GM12878 (cell line): ENCODE data around the gene THOC6. TPM values are rescaled to one million over a fixed set of nuclear protein-coding genes. Genes with fewer than 3 reads are reported as not detected.

Source experiments
- ATAC-seq: fragments of 200-7000 bp; cut with Tn5 transposase; 3 replicates; pipeline ENCODE4 v1.9.1; 2020; ENCODE audit warnings: mild to moderate bottlenecking, moderate library complexity
- BruUV-seq: library from RNA; stranded (reverse); fragments of 400-500 nt; replicated peaks from 2 replicates; lab custom pipeline; 2021; lab: Mats Ljungman, UMichigan
- CTCF ChIA-PET: fragments of 300-600 bp; sonication (Branson Sonifier 250); formaldehyde crosslinking; extraction: SDS; loops from one replicate; lab custom pipeline; 2021; ENCODE audit warnings: inconsistent platforms; lab: Yijun Ruan, JAX
- POLR2A ChIA-PET: fragments of 350-600 bp; formaldehyde crosslinking; extraction: SDS; loops from one replicate; lab custom pipeline; 2021; ENCODE audit warnings: inconsistent platforms; lab: Charles Lee
- RAD21 ChIA-PET: fragments of 300-600 bp; sonication (Branson Sonifier 250); formaldehyde crosslinking; loops from one replicate; lab custom pipeline; 2023; ENCODE audit warnings: antibody characterized with exemption; ENCODE audit not compliant: unreplicated experiment; lab: Charles Lee
- SMC1A ChIA-PET: fragments of 300-600 bp; sonication (Branson Sonifier 250); formaldehyde crosslinking; loops from one replicate; lab custom pipeline; 2023; ENCODE audit not compliant: unreplicated experiment, uncharacterized antibody; lab: Charles Lee
- DNase-seq: peaks from one replicate; pipeline ENCODE4 v3.0.0-alpha.2; 2011; ENCODE audit warnings: low read depth, low spot score
- FAIRE-seq: peaks from 3 replicates; lab custom pipeline; 2011; peaks lifted over from hg19 to GRCh38; lab: Jason Lieb, UNC
- H2AFZ ChIP-seq: 2 replicates; pipeline ENCODE4 v1.6.0; 2011; ENCODE audit warnings: low read depth, low read length, control low read depth; ENCODE audit not compliant: control insufficient read depth
- H3K27ac ChIP-seq: 2 replicates; pipeline ENCODE4 v1.5.1; 2011; ENCODE audit warnings: control low read depth; ENCODE audit not compliant: control insufficient read depth, insufficient read depth
- H3K27me3 ChIP-seq, 2 experiments: replicated peaks in 1 of 2; 2 replicates each; pipeline versions ENCODE4 v1.6.0 to v1.6.1; 2011; ENCODE audit warnings: low read length in 1 of 2; ENCODE audit not compliant: control insufficient read depth in 2 of 2, insufficient read depth in 2 of 2
- H3K36me3 ChIP-seq, 2 experiments: 2 replicates each; pipeline ENCODE4 v1.5.1; 2011; ENCODE audit warnings: low read length in 1 of 2; ENCODE audit not compliant: control insufficient read depth in 2 of 2, insufficient read depth in 2 of 2
- H3K4me1 ChIP-seq: 2 replicates; pipeline ENCODE4 v1.6.1; 2011; ENCODE audit warnings: mild to moderate bottlenecking, low read length, moderate library complexity, mixed read lengths; ENCODE audit not compliant: control insufficient read depth, insufficient read depth
- H3K4me2 ChIP-seq: 2 replicates; pipeline ENCODE4 v1.6.0; 2011; ENCODE audit warnings: control low read depth; ENCODE audit not compliant: control insufficient read depth, insufficient read depth
- H3K4me3 ChIP-seq: fragments of 200-600 bp; sonication (generic); 2 replicates; pipeline ENCODE4 v1.5.1; 2016
- H3K79me2 ChIP-seq: 2 replicates; pipeline ENCODE4 v1.6.0; 2011; ENCODE audit warnings: low read length; ENCODE audit not compliant: control insufficient read depth, insufficient read depth
- H3K9ac ChIP-seq: 2 replicates; pipeline ENCODE4 v1.8.0; 2011; ENCODE audit warnings: low read length, control low read depth, mixed read lengths; ENCODE audit not compliant: control insufficient read depth, insufficient read depth
- H3K9me3 ChIP-seq: replicated peaks from 3 replicates; pipeline ENCODE4 v1.5.1; 2011; ENCODE audit warnings: mild to moderate bottlenecking, low read length; ENCODE audit not compliant: control insufficient read depth, insufficient read depth
- H4K20me1 ChIP-seq: 2 replicates; pipeline ENCODE4 v1.6.0; 2011; ENCODE audit not compliant: control insufficient read depth, insufficient read depth
- ATF7 ChIP-seq: fragments of 450-650 bp; IDR thresholded peaks from 2 replicates; pipeline ENCODE4 v1.6.1; 2016; ENCODE audit warnings: low read depth, mild to moderate bottlenecking
- BRCA1 ChIP-seq: IDR thresholded peaks from 2 replicates; pipeline ENCODE4 v1.6.1; 2011; ENCODE audit warnings: low read depth, low read length, improper control_type of control experiment
- DPF2 ChIP-seq: fragments of 450-650 bp; IDR thresholded peaks from 2 replicates; pipeline ENCODE4 v1.6.1; 2017; ENCODE audit warnings: mild to moderate bottlenecking
- E2F4 ChIP-seq: IDR thresholded peaks from 2 replicates; pipeline ENCODE4 v1.6.1; 2012; ENCODE audit warnings: low read depth, low read length, improper control_type of control experiment
- IKZF1 ChIP-seq: fragments of 450-650 bp; conservative IDR thresholded peaks from 2 replicates; pipeline ENCODE4 v1.6.1; 2017; ENCODE audit warnings: antibody characterized with exemption, mild to moderate bottlenecking
- JUND ChIP-seq: IDR thresholded peaks from 2 replicates; pipeline ENCODE4 v1.6.1; 2012; ENCODE audit warnings: low read depth, mild to moderate bottlenecking, low read length, improper control_type of control experiment, moderate library complexity
- LARP7 ChIP-seq: fragments of 450-650 bp; IDR thresholded peaks from 2 replicates; pipeline ENCODE4 v1.6.1; 2017; ENCODE audit warnings: mild to moderate bottlenecking
- MEF2A ChIP-seq: IDR thresholded peaks from 2 replicates; pipeline ENCODE4 v1.6.1; 2011; ENCODE audit warnings: low read depth, mild to moderate bottlenecking, low read length, moderate library complexity; ENCODE audit not compliant: insufficient read depth
- MYB ChIP-seq: fragments of 150-350 bp; IDR thresholded peaks from 2 replicates; pipeline ENCODE4 v1.6.1; 2014; ENCODE audit warnings: mild to moderate bottlenecking, low read depth, low read length, borderline replicate concordance
- NFYB ChIP-seq: IDR thresholded peaks from 2 replicates; pipeline ENCODE4 v1.6.1; 2011; ENCODE audit warnings: low read depth, mild to moderate bottlenecking, low read length, improper control_type of control experiment, moderate library complexity; ENCODE audit not compliant: insufficient read depth
- NRF1 ChIP-seq: conservative IDR thresholded peaks from 2 replicates; pipeline ENCODE4 v1.6.1; 2011; ENCODE audit warnings: mild to moderate bottlenecking, low read depth, low read length, improper control_type of control experiment
- RAD21 ChIP-seq: IDR thresholded peaks from 2 replicates; pipeline ENCODE4 v1.6.1; 2011; ENCODE audit warnings: mild to moderate bottlenecking, low read depth, low read length, moderate library complexity; ENCODE audit not compliant: insufficient read depth
- RFX5 ChIP-seq: IDR thresholded peaks from 2 replicates; pipeline ENCODE4 v1.6.1; 2011; ENCODE audit warnings: low read depth, low read length, improper control_type of control experiment
- SKIL ChIP-seq: fragments of 450-650 bp; IDR thresholded peaks from 2 replicates; pipeline ENCODE4 v1.6.1; 2017; ENCODE audit warnings: mild to moderate bottlenecking, low read depth, inconsistent platforms; ENCODE audit not compliant: poor library complexity, severe bottlenecking
- STAT1 ChIP-seq: fragments of 450-650 bp; conservative IDR thresholded peaks from 2 replicates; pipeline ENCODE4 v1.6.1; 2014; ENCODE audit warnings: antibody characterized with exemption, mild to moderate bottlenecking
- STAT3 ChIP-seq: IDR thresholded peaks from 2 replicates; pipeline ENCODE4 v1.6.1; 2011; ENCODE audit warnings: low read depth, low read length, improper control_type of control experiment
- SUZ12 ChIP-seq: fragments of 200-600 bp; sonication (generic); IDR thresholded peaks from one replicate; pipeline ENCODE4 v1.6.1; 2018; ENCODE audit warnings: antibody characterized with exemption, mild to moderate bottlenecking; ENCODE audit not compliant: unreplicated experiment
- YY1 ChIP-seq: IDR thresholded peaks from 2 replicates; pipeline ENCODE4 v1.6.1; 2011; ENCODE audit warnings: low read depth, mild to moderate bottlenecking, low read length
- ZSCAN29 ChIP-seq: fragments of 450-650 bp; IDR thresholded peaks from 2 replicates; pipeline ENCODE4 v1.6.1; 2017; ENCODE audit warnings: mild to moderate bottlenecking, moderate library complexity
- ZZZ3 ChIP-seq: IDR thresholded peaks from 2 replicates; pipeline ENCODE4 v1.6.1; 2011; ENCODE audit warnings: low read depth; ENCODE audit not compliant: control insufficient read depth, insufficient read length
- WGBS: methylation state at CpG from one replicate; pipeline ENCODE4 v1.1.6; 2016; ENCODE audit warnings: low lambda C conversion rate; ENCODE audit not compliant: insufficient replicate concordance, insufficient coverage; ENCODE audit errors: missing lambda C conversion rate; 5-methylcytosine and 5-hydroxymethylcytosine counted together
- in situ Hi-C: fragments of 300-500 bp; cut with MboI; formaldehyde crosslinking; loops from 9 replicates; pipeline ENCODE4 v1.14.3; 2018; ENCODE audit warnings: mixed read lengths
- intact Hi-C: fragments of 100-400 bp; cut with micrococcal nuclease; formaldehyde crosslinking; loops from one replicate; pipeline ENCODE4 v1.14.2; 2022; ENCODE audit not compliant: unreplicated experiment
- polyA plus RNA-seq, 11 experiments: library from polyadenylated mRNA; depleted of rRNA in 4 of 11; unstranded in 6 of 11; stranded (reverse) in 5 of 11; fragments of >200 nt; fragmentation: Nextera tagmentation in 4 of 11; fragmentation: Illumina TruSeq in 1 of 11; extraction: Ambion mirVana in 4 of 11; extraction: Trizol in 1 of 11; gene quantifications; 1 replicate in 1 of 11; 2 replicates in 10 of 11; pipeline versions ENCODE4 v1.2.1 to v1.2.3, GENCODE V29; 2011 to 2016; ENCODE audit warnings: inconsistent platforms in 2 of 11, missing spikeins in 2 of 11, low read depth in 1 of 11
- total RNA-seq, 4 experiments: library from RNA; depleted of rRNA in 3 of 4; stranded (reverse); fragments of >200 nt in 3 of 4; fragmentation: Illumina TruSeq in 1 of 4; extraction: Trizol in 1 of 4; gene quantifications; 2 replicates each; pipeline versions ENCODE4 v1.2.1 to v1.2.3, GENCODE V29; 2013 to 2021

THOC6 gene
- total and polyA plus RNA-seq, 10 of the 15 experiments (the other 5 are each of a cell fraction or from before 2014, with no cell fraction given): 1.0 to 54.4 (median 27.9) TPM

GRCh38 chr16:2980227-2981176 lies 43.3 kb upstream of the THOC6 start, which contains the start of gene PKMYT1:
Gene PKMYT1 (minus strand): TSS chr16:2980446. CDS start chr16:2979657, 789 bp downstream.
- peak within 1 kb of the TSS; percentile 74 for H3K4me3 ChIP-seq
- ChIA-PET SMC1A (interaction anchor here (0.9 kb wide), 1 partner anchor 54 kb away, joined by 4 read pairs; no protein-coding TSS in a partner anchor), POLR2A (interaction anchor here (0.6 to 2.9 kb wide), 7 partner anchors 8 to 150 kb away, joined by 3 to 18 read pairs (median 4); partner anchors contain the start of genes FLYWCH1, PAQR4 and ZG16B), RAD21 (interaction anchor here (0.9 to 2.4 kb wide), 4 partner anchors 11 to 53 kb away, joined by 3 to 6 read pairs (median 4); partner anchors contain the start of genes KREMEN2 and PAQR4), CTCF (interaction anchor here (0.5 to 1.9 kb wide), 11 partner anchors 9 to 130 kb away, joined by 3 to 7 read pairs (median 5); partner anchors contain the start of gene KREMEN2)
- no peaks in the 10 kb centered on the region for H3K9me3 ChIP-seq
- FAIRE-seq (peak; percentile 64), DNase-seq (peak; percentile 61), ATAC-seq (peak; percentile 89)
- intact Hi-C loops (loop anchor here (5.0 kb wide), 2 partner anchors 53 to 73 kb away; no protein-coding TSS in a partner anchor), in situ Hi-C loops (no loop called here)
- no peaks in the 10 kb centered on the region for H4K20me1 ChIP-seq
- H3K9ac ChIP-seq: peak within 1 kb of the TSS; percentile 93
- H3K27me3 ChIP-seq: no peaks in the 10 kb centered on the region
- 4% methylated on average over 67 of the region's 91 CpGs for WGBS
- peaks cover 0 to 3% of the 10 kb centered on the region in 2 experiments; a peak in 2 of 4 replicates for H3K36me3 ChIP-seq
- peak within 1 kb of the TSS; percentile 88 for H3K4me2 ChIP-seq
- H3K4me1 ChIP-seq: peaks cover 7% of the 10 kb centered on the region
- peaks cover 11% of the 10 kb centered on the region for H3K79me2 ChIP-seq
- H2AFZ ChIP-seq: peak within 1 kb of the TSS; percentile 90
- TSS peak; percentile 94 for BruUV-seq
- H3K27ac ChIP-seq: peak within 1 kb of the TSS; percentile 88
- TF ChIP-seq NFYB: peak; percentile 51; the same call in 1 of the 2 replicates
- peak; percentile 93 for TF ChIP-seq LARP7
- TF ChIP-seq MYB: no peak
- TF ChIP-seq ATF7: 0 out of 2 replicates have a peak, but pooled peaks have one; percentile 33
- TF ChIP-seq IKZF1: peak; percentile 87
- TF ChIP-seq YY1: peak; percentile 11; the same call in 1 of the 2 replicates
- TF ChIP-seq SUZ12: no peak
- TF ChIP-seq STAT3: no peak
- TF ChIP-seq JUND: no peak
- peak; percentile 67; the same call in 1 of the 2 replicates for TF ChIP-seq DPF2
- TF ChIP-seq ZZZ3: no peak
- no peak for TF ChIP-seq SKIL
- no peak for TF ChIP-seq BRCA1
- TF ChIP-seq STAT1: peak; percentile 86; the same call in 1 of the 2 replicates
- peak; percentile 85 for TF ChIP-seq NRF1
- TF ChIP-seq ZSCAN29: 0 out of 2 replicates have a peak, but pooled peaks have one; percentile 18
- no peak for TF ChIP-seq MEF2A
- TF ChIP-seq RAD21: no peak
- peak; percentile 75; the same call in 1 of the 2 replicates for TF ChIP-seq E2F4
- TF ChIP-seq RFX5: no peak
